H9 (cell line): Measurements from ENCODE around the gene WDR43. TPM values are rescaled to one million over a fixed set of nuclear protein-coding genes. Genes with fewer than 3 reads are reported as not detected.

ENCODE experiments used
- DNase-seq: peaks from one replicate; pipeline ENCODE4 v3.0.0-alpha.2; 2017
- H2AFZ ChIP-seq: one replicate; pipeline ENCODE4 v1.6.1; 2013; ENCODE audit warnings: mild to moderate bottlenecking, low read length, control low read depth, moderate library complexity
- H2AK5ac ChIP-seq: 2 replicates; pipeline ENCODE4 v1.6.1; 2013; ENCODE audit warnings: low read length, control low read depth, mixed read lengths; ENCODE audit not compliant: insufficient read length
- H2BK120ac ChIP-seq: one replicate; pipeline ENCODE4 v1.6.1; 2013; ENCODE audit warnings: low read depth, mild to moderate bottlenecking, low read length, control low read depth, inconsistent platforms; ENCODE audit not compliant: poor library complexity, severe bottlenecking
- H2BK12ac ChIP-seq: 2 replicates; pipeline ENCODE4 v1.6.1; 2013; ENCODE audit warnings: low read length, control low read depth, mixed read lengths, low read depth; ENCODE audit not compliant: insufficient read length
- H2BK15ac ChIP-seq: 2 replicates; pipeline ENCODE4 v1.6.1; 2013; ENCODE audit warnings: low read depth, low read length, control low read depth
- H2BK20ac ChIP-seq: one replicate; pipeline ENCODE4 v1.6.1; 2013; ENCODE audit warnings: low read depth, mild to moderate bottlenecking, low read length, control low read depth, inconsistent platforms; ENCODE audit not compliant: poor library complexity, severe bottlenecking
- H2BK5ac ChIP-seq: 2 replicates; pipeline ENCODE4 v1.6.1; 2013; ENCODE audit warnings: low read length, control low read depth, mixed read lengths; ENCODE audit not compliant: insufficient read length
- H3K14ac ChIP-seq: 2 replicates; pipeline ENCODE4 v1.6.1; 2013; ENCODE audit warnings: low read length, control low read depth; ENCODE audit not compliant: insufficient read depth
- H3K18ac ChIP-seq: 2 replicates; pipeline ENCODE4 v1.6.1; 2013; ENCODE audit warnings: low read depth, mild to moderate bottlenecking, mixed read lengths, low read length, control low read depth; ENCODE audit not compliant: insufficient read length
- H3K23ac ChIP-seq: 2 replicates; pipeline ENCODE4 v1.6.1; 2013; ENCODE audit warnings: low read length, control low read depth, mixed read lengths, low read depth; ENCODE audit not compliant: insufficient read length
- H3K23me2 ChIP-seq: 2 replicates; pipeline ENCODE4 v1.6.1; 2013; ENCODE audit warnings: low read depth, mild to moderate bottlenecking, mixed read lengths, low read length, control low read depth; ENCODE audit not compliant: insufficient read length, poor library complexity, severe bottlenecking
- H3K27ac ChIP-seq: 2 replicates; pipeline ENCODE4 v1.5.1; 2013; ENCODE audit warnings: low read length, control low read depth, mixed read lengths, low read depth; ENCODE audit not compliant: insufficient read length
- H3K27me3 ChIP-seq: 2 replicates; pipeline ENCODE4 v1.6.1; 2013; ENCODE audit warnings: low read length, control low read depth, inconsistent platforms; ENCODE audit not compliant: insufficient read depth
- H3K4ac ChIP-seq: 2 replicates; pipeline ENCODE4 v1.6.1; 2013; ENCODE audit warnings: low read depth, mild to moderate bottlenecking, control low read depth, inconsistent platforms, low read length, moderate library complexity
- H3K4me1 ChIP-seq: 2 replicates; pipeline ENCODE4 v1.6.1; 2013; ENCODE audit warnings: low read length, control low read depth, inconsistent platforms; ENCODE audit not compliant: insufficient read depth
- H3K4me2 ChIP-seq: 2 replicates; pipeline ENCODE4 v1.6.1; 2013; ENCODE audit warnings: low read length, control low read depth, mixed read lengths; ENCODE audit not compliant: insufficient read length, insufficient read depth
- H3K56ac ChIP-seq: 2 replicates; pipeline ENCODE4 v1.6.1; 2013; ENCODE audit warnings: low read depth, mild to moderate bottlenecking, mixed read lengths, low read length, control low read depth; ENCODE audit not compliant: insufficient read length
- H3K79me1 ChIP-seq: 2 replicates; pipeline ENCODE4 v1.6.1; 2013; ENCODE audit warnings: low read depth, mild to moderate bottlenecking, moderate library complexity, low read length, control low read depth, inconsistent platforms; ENCODE audit not compliant: insufficient read depth, poor library complexity, severe bottlenecking
- H3K79me2 ChIP-seq: 2 replicates; pipeline ENCODE4 v1.6.1; 2013; ENCODE audit warnings: low read length, control low read depth, inconsistent platforms; ENCODE audit not compliant: insufficient read depth
- H3K9ac ChIP-seq: 2 replicates; pipeline ENCODE4 v1.6.1; 2013; ENCODE audit warnings: low read length, control low read depth, mixed read lengths; ENCODE audit not compliant: insufficient read length; ENCODE audit errors: extremely low read depth
- H3K9me3 ChIP-seq: one replicate; pipeline ENCODE4 v1.6.1; 2013; ENCODE audit warnings: low read depth, low read length, inconsistent platforms; ENCODE audit not compliant: control insufficient read depth
- H3T11ph ChIP-seq: one replicate; pipeline ENCODE4 v1.6.1; 2013; ENCODE audit warnings: mild to moderate bottlenecking, low read length, control low read depth, inconsistent platforms
- H4K20me1 ChIP-seq: one replicate; pipeline ENCODE4 v1.6.1; 2013; ENCODE audit not compliant: control insufficient read depth, insufficient read length, insufficient read depth
- H4K5ac ChIP-seq: 2 replicates; pipeline ENCODE4 v1.6.1; 2013; ENCODE audit warnings: low read depth, mild to moderate bottlenecking, mixed read lengths, low read length, control low read depth; ENCODE audit not compliant: insufficient read length
- H4K8ac ChIP-seq: replicated peaks from 2 replicates; pipeline ENCODE4 v1.6.1; 2013; ENCODE audit warnings: low read length, control low read depth, mixed read lengths, low read depth; ENCODE audit not compliant: insufficient read length
- H4K91ac ChIP-seq: 2 replicates; pipeline ENCODE4 v1.6.1; 2013; ENCODE audit warnings: low read depth, mild to moderate bottlenecking, moderate library complexity, mixed read lengths, low read length, control low read depth; ENCODE audit not compliant: insufficient read length
- H3K27ac Mint-ChIP-seq, 3 experiments: 2 replicates in 2 of 3; 3 replicates in 1 of 3; pipeline ENCODE4 v1.8.0; 2020 to 2021; ENCODE audit warnings: mixed read lengths in 3 of 3, mild to moderate bottlenecking in 1 of 3, moderate library complexity in 1 of 3
- H3K27me3 Mint-ChIP-seq: 2 replicates; pipeline ENCODE4 v1.8.0; 2021; ENCODE audit warnings: low read depth, mild to moderate bottlenecking, moderate library complexity, mixed read lengths
- H3K36me3 Mint-ChIP-seq, 3 experiments: 2 replicates in 2 of 3; 3 replicates in 1 of 3; pipeline ENCODE4 v1.8.0; 2020 to 2021; ENCODE audit warnings: low read depth in 3 of 3, mixed read lengths in 3 of 3; ENCODE audit not compliant: insufficient read depth in 1 of 3
- H3K4me1 Mint-ChIP-seq, 2 experiments: 2 replicates each; pipeline ENCODE4 v1.8.0; 2020; ENCODE audit warnings: mixed read lengths in 2 of 2
- H3K4me3 Mint-ChIP-seq, 2 experiments: 2 replicates in 1 of 2; 3 replicates in 1 of 2; pipeline ENCODE4 v1.8.0; 2020 to 2021; ENCODE audit warnings: mild to moderate bottlenecking in 2 of 2, mixed read lengths in 2 of 2, moderate library complexity in 1 of 2
- H3K9me3 Mint-ChIP-seq, 2 experiments: 2 replicates in 1 of 2; 3 replicates in 1 of 2; pipeline ENCODE4 v1.8.0; 2020; ENCODE audit warnings: mild to moderate bottlenecking in 2 of 2, mixed read lengths in 2 of 2, moderate library complexity in 1 of 2
- CTCF ChIP-seq: fragments of 200-600 bp; sonication (generic); conservative IDR thresholded peaks from 3 replicates; pipeline ENCODE4 v1.8.0; 2021; ENCODE audit warnings: antibody characterized with exemption, mild to moderate bottlenecking
- WGBS: extraction: QIAGEN DNeasy Blood & Tissue Kit; methylation state at CpG from one replicate; pipeline ENCODE4 v1.1.7; 2013; ENCODE audit warnings: missing lambda C conversion rate, low lambda C conversion rate, mixed read lengths; ENCODE audit not compliant: insufficient read length; ENCODE audit errors: extremely low coverage; 5-methylcytosine and 5-hydroxymethylcytosine counted together
- total RNA-seq: library from RNA; stranded (reverse); gene quantifications from 2 replicates; pipeline ENCODE4 v1.2.1, GENCODE V29; 2021

Gene WDR43
- total RNA-seq, 1 experiment from 2014 or later: 186 TPM

- H4K5ac ChIP-seq: no peak overlapping the region
- no peaks in the 10 kb centered on the region for H3K79me1 ChIP-seq
- H2BK120ac ChIP-seq: no peak overlapping the region
- H3K56ac ChIP-seq: no peak overlapping the region
- Mint-ChIP-seq H3K27me3 (no peaks in the 10 kb centered on the region), H3K9me3 (peaks cover 17 to 26% of the 10 kb centered on the region in 2 experiments), H3K36me3 (peaks cover 31 to 44% (median 40%) of the 10 kb centered on the region in 3 experiments), H3K4me3 (no peak overlapping the region), H3K4me1 (peaks cover 26 to 29% of the 10 kb centered on the region in 2 experiments), H3K27ac (no peak overlapping the region)
- H3K14ac ChIP-seq: no peak overlapping the region
- H2BK20ac ChIP-seq: no peak overlapping the region
- no peaks in the 10 kb centered on the region for H3K79me2 ChIP-seq
- no peak overlapping the region; the same call in 1 of the 2 replicates for H2BK15ac ChIP-seq
- H3K27me3 ChIP-seq: no peaks in the 10 kb centered on the region
- H4K8ac ChIP-seq: no peak overlapping the region
- H2AFZ ChIP-seq: no peak overlapping the region
- H3K4me1 ChIP-seq: peaks cover 6% of the 10 kb centered on the region; the same call in 1 of the 2 replicates
- no peak overlapping the region for H2BK5ac ChIP-seq
- no CpG with 5 or more reads among the region's 12 CpGs for WGBS
- no peak overlapping the region for H2BK12ac ChIP-seq
- no peak overlapping the region for H3T11ph ChIP-seq
- no peak for TF ChIP-seq CTCF
- no peak overlapping the region for H2AK5ac ChIP-seq
- H3K23ac ChIP-seq: no peak overlapping the region
- H4K20me1 ChIP-seq: no peaks in the 10 kb centered on the region
- H3K4me2 ChIP-seq: no peak overlapping the region
- peaks cover 9% of the 10 kb centered on the region for H3K9me3 ChIP-seq
- DNase-seq: no peak
- no peak overlapping the region for H4K91ac ChIP-seq
- no peak overlapping the region for H3K9ac ChIP-seq
- no peak overlapping the region for H3K27ac ChIP-seq
- H3K4ac ChIP-seq: no peak overlapping the region
- H3K18ac ChIP-seq: no peak overlapping the region
- H3K23me2 ChIP-seq: no peaks in the 10 kb centered on the region
Observed at GRCh38 chr2:28950941-28951630, 56.6 kb downstream of the WDR43 start.
